ENCODE results near the gene KCNB1.
"Not testable (repeated sequence)": the region's sequence is repeated elsewhere in the genome, so short reads cannot be mapped to it uniquely, and the experiment has no call there.

The KCNB1 gene

GRCh38 chr20:49319208-49319809 is 163.2 kb downstream of the KCNB1 start:
- no peak for DNase-seq (ENCODE audit: low spot score)

- no peak for DNase-seq (ENCODE audit: low spot score)
These were observed 163.8 kb downstream of the KCNB1 start for GRCh38 chr20:49318430-49319207.

DNA sequence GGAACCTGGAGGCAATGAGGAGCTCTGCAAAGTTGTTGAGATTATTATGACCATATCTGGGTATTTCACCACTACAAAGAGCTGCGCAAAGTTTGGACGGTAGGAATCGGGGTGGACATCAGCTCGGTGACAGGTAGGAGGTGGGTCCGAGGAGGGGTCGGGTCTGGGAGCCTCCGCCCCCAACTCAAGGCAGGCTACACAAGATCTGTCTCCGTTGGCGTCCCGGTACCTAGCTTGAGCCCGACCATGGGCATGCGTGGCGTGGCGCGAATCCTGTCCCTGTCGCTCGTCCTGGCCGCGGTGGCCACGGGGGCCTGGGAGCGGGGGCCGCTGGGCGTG is 164.4 kb downstream of the KCNB1 start:
- DNase-seq (ENCODE audit: low spot score) = no peak

DNA sequence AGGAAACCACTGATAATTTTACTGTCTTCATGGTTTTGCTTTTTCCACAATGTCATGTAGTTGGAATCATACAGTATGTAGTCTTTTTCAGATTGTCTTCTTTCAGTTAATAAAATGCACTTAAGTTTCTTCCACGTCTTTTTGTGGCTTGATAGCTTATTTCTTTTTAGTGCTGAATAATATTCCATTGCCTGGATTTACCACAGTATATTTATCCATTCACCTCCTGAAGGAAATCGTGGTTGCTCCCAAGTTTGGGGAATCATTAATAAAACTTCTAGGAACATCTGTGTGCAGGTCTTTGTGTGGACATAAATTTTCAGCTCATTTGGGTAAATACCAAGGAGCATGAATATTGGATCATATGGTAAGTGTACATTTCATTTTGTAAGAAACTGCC is 165.8 kb downstream of the KCNB1 start:
- DNase-seq (ENCODE audit: low spot score) = no peak

- DNase-seq (ENCODE audit: low spot score) = no peak
These were observed 166.9 kb downstream of the KCNB1 start for GRCh38 chr20:49315580-49315979.

GRCh38 chr20:49314052-49314451 is 168.4 kb downstream of the KCNB1 start:
- DNase-seq (ENCODE audit: low spot score) = not testable (repeated sequence)
